Measurements from ENCODE around the gene SYCP3.
"Not testable (repeated sequence)": the region's sequence is repeated elsewhere in the genome, so short reads cannot be mapped to it uniquely, and the experiment has no call there.

SYCP3 gene

DNA sequence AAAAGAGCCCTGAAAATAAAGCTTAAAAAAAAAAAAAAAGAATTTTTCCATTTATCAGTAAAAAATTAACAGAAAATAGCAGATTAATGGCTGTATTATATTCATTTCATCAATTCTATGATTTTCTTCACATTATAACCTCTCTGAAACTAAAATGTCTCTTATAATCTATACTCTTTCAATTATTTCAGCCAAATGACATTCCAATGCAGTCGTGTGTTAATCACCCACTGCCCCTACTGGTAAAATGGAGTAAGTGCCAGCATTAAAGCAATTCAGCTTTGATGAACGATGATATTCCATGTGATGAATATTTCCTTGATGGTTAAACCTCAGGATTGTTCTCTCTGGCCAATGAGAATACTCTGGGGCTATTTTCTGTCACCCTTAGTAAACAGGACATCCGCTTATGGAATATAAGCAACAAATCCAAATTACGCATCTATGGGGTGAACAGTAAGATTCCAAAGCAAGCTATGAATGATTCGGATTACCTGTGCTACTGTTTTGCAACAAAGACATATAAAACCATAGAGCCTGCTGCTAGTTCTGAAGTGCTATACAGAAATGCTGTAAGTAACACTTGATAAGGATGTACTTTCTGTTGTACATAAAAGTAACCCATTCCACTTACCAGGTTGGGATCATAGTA, 20.3 kb upstream of the SYCP3 start:
- DNase-seq (ENCODE audit: low read depth) = no peak

DNA sequence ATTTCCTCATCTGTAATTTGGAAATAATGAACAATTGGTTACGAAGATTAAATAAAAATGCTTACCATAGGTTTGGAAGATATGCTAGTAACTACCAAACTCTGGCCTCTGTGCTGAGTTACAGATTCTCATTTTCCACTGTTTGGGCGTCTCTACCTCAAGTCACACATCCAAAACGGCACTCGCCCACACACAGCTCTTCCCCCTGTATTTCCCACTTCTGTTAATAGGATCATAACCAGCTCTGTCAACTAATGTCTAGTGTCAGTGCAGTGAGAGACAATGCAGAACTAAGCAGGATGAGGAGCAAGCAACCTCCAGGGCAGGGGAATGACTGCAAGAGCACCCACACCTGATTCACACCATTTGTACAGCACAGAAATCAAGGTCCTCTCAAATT, 10.9 kb upstream of the SYCP3 start:
- DNase-seq (ENCODE audit: low read depth) = no peak

DNA sequence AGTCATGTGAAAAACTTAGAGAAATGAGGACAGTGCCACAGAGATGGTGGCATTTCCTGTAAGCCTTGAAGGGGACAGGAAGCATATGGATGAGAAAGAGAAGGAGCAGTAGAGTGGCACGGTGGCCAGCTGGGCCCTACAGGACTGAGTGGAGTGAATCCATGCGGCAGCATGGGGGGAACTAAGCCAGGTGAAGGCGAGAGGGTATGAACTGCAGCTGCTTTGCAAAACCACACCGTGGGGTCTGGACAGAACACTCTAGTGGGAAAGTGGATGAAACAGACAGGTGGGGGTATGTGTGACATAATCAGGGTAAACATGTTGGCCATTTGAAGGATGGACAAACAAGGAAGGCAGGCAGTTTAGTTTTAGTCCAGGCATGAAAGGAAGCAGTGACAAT, 10.4 kb upstream of the SYCP3 start:
- no peak for DNase-seq (ENCODE audit: low read depth)

DNA sequence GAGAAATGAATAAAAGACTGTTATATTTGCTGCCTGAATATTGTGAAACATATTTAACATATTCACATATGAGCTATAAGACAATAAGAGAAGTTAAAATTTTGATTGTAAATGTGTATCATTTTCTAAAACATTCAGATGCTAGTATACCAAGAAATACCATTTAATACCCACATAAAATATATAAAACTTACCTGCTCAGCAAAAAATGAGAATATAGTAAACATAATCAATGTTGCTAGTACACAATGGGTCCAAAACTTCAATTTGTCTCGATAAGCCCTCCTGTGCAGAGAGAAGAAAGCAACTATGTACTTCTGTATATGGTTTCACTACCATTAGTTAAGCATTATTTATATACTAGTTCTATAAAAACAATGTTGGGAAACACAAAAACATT, 9.6 kb upstream of the SYCP3 start:
- no peak for DNase-seq (ENCODE audit: low read depth)

DNA sequence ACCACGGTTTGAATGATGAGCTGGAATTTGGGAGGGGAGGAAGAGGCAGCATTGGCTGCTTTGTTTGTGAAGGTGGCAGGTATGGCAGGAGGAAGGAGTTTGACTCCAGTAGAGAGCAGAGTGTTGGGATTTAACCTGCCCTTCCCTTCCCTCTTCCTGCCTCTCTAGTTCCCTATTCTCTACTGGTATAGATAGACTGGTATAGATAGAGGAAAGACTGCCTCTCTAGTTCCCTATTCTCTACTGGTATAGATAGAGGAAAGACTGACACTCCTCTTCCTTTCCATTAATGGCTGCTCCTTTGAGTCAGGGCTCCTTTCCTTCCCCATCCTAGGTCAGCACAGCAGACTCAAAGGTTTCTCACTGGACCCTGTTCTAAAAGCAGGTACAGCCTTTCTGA, 8.4 kb upstream of the SYCP3 start:
- no peak for DNase-seq (ENCODE audit: low read depth)

DNA sequence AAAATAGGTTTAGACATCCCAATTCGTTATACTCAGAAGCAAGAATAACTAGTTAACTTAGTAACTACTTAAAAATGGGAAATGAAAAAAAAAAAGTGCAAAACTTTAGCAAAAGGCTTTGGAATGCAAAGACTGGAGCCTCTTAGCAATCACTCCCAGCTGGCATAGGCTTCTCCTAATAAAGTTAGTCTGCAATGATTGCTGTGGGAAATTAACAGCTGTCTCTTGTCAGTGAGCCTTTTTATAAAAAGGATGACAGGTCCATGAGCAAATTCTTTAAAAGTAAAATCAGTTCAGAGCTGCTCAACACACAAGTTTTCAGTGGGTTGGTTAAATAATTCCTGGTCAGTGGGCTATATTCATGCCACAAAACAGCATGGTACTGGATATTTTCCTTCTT, 7.4 kb upstream of the SYCP3 start:
- DNase-seq (ENCODE audit: low read depth) = no peak

DNA sequence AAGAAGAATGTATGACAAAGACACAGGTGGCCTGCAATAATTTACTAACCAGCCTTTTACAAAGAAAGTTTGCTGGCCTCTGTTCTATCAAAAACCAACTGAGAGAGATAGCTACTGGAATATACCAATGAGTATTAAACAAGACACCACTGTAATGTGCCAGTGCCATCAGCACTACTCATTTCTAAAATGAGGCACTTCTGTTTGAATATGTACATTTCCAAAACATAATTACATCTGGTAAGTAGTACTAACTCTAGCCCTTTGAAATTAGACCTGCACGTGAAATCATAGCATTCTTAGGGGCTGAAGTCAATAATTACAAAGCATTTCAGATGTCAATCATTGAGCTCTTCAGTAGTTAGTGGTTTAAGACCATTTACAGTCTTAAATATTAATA, 6.9 kb upstream of the SYCP3 start:
- no peak for DNase-seq (ENCODE audit: low read depth)

DNA sequence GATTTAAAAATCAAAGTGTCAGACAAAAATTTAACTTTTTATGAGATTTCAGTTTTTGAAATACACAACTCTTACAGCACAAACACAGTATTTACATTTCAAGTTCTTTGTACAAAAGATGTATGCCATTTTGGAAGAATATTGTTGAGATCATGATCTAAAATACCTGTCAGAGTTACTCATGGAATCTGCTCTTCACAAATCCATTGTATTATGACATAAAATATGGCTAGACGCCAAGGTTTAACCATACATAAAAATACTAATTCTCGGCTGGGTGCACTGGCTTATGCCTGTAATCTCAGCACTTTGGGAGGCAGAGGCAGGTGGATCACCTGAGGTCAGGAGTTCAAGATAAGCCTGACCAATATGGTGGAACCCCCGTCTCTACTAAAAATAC, 6.2 kb upstream of the SYCP3 start:
- no peak for DNase-seq (ENCODE audit: low read depth)

DNA sequence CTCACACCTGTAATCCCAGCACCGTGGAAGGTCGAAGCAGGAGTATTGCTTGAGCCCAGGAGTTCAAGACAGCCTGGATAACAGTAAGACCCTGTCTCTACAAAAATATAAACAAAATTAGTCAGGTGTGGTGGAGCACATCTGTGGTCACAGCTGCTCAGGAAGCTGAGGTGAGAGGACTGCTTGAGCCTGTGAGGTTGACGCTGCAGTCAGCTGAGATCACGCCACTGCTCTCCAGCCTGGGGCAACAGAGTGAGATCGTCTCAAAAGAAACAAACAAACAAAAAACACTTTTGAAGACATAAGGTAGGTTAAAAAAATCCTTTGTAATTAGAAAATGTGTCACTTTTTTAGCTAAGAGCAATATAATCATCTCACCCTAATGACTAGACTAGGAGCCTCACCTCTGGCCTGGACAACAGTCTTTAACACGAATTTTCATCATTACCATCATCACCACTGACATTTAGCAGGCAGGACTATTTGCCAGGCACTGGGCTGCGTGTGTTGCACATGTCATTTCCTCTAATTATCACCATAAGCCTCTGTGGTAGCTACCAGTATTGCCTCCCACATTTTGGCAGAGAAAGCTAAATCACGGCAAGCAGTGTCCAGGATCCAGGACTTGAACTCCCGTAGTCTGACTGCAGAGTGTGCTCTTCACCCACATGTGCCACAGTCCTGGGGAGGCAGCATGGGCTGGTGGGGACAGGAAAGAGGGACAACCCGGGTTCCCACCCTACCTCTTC, 4.6 kb upstream of the SYCP3 start:
- DNase-seq (ENCODE audit: low read depth) = no peak

DNA sequence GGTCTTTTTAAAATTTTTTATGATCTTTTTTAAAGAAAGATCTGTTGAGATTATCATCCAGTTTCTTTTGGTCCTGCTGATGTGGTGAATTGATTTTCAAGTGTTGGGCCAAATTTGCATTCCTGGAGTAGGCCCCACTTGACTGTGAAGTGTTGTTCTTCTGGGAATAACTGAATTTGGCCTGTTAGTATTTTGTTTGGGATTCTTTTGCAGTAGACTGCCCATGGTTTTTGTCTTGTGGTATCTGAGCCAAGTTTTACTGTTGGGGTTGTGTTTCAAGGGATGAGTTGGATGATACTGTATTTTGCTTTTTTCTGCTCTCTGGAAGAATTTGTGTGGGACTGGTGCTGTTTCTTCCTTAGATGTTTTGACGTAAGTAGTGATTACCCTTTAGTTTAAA, 4.0 kb upstream of the SYCP3 start:
- DNase-seq (ENCODE audit: low read depth) = no peak

DNA sequence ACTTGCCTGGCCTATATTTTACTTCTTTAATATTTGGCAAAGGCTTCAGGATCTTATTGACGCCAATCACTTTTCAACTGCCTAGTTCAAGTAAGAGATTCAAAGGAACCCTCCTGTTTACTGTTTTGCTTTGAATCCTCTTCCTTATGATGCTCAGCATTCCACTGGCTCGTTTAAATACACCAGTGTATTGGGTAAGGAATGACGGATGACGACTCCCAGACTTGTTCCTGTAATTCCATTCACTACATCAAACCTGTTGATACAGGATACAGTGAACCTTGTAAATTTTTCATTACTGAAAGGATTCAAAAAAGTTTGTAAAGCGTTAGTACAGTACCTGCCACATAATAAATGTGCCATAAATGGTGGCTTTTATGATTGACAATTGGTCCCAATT, 1.7 kb upstream of the SYCP3 start:
- DNase-seq (ENCODE audit: low read depth) = no peak

DNA sequence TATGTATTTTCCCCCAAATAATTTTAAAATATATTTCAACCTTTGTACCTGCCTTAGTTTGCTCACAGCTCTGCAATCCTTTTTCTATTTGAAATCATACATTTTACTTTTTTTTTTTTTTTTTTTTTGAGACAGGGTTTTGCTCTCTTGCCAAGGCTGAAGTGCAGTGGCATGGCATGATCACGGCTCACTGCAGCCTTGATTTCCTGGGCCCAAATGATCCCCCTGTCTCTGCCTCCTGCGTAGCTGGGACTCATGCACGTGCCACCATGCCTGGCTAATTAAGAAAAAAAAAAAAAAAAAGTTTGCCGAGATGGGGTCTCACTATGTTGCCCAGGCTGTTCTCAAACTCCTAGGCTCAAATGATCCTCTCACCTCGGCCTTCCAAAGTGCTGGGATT, 1.3 kb upstream of the SYCP3 start:
- no peak for DNase-seq (ENCODE audit: low read depth)

DNA sequence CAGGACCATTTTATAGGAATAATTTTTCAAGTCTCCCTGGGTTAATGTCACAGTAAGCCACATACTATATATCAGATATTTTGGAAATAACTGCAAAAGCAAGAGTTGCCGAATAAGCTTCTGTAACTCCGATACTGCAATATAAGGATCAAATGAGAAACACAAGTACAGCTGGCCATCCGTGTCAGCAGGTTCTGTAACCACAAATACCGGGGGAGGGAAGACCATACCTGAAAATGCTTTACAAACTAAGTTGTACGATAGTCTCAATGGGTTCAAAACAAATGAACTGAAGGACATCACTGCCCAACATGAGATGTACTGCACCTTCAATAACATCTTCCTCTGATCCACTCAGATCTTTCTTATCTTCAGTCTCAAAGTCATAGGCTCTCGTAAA, 1.8 kb downstream of the SYCP3 start:
- no peak for DNase-seq (ENCODE audit: low read depth)

DNA sequence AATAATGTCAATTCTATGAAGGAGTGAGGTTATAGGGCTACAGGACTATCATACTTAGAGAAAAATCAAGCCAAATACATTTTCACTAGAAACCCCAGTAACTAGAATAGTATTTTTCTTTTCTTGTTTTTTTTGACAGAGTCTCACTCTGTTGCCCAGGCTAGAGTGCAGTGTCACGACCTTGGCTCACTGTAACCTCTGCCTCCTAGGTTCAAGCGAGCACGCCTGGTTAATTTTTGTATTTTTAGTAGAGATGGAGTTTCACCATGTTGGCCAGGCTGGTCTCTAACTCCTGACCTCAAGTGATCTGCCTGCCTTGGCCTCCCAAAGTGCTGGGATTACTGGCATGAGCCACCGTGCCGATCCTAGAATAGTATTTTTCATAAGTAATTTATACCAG, 4.8 kb downstream of the SYCP3 start:
- DNase-seq (ENCODE audit: low read depth) = not testable (repeated sequence)

DNA sequence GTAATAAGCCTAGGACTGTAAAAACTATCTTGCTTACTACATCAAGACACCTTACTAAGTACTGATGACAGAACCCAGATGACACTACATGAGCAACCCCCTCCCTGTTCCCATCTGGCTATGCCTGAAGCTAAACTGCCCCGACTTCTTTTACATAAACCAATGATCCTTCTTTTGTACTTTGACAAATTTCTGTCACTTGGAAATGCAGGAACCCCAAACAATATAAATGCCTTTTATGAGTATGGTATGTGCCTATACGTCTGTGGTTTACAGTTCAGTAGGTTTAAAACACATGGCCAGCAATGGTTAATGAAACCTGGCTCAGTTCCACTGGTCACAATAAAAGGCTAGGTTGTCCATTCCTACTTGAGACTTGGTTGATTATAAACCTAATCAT, 6.1 kb downstream of the SYCP3 start:
- DNase-seq (ENCODE audit: low read depth) = no peak

DNA sequence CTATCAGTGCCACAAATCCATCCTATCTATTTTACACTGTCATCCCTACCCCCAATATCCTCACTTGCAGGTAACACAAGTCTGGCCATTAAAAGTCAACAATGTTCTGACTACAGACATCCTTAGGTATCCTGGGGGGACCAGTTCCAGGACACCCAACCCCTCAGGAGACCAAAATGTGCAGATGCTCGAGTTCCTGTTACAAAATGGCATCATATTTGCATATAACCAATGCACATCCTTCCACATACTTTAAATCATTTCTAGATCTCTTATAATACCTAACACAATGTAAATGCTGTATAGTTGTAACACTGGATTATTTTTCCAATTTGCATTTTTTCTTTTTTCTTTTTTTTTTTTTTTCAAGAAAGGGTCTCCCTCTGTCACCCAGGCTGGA, 6.9 kb downstream of the SYCP3 start:
- DNase-seq (ENCODE audit: low read depth) = no peak

DNA sequence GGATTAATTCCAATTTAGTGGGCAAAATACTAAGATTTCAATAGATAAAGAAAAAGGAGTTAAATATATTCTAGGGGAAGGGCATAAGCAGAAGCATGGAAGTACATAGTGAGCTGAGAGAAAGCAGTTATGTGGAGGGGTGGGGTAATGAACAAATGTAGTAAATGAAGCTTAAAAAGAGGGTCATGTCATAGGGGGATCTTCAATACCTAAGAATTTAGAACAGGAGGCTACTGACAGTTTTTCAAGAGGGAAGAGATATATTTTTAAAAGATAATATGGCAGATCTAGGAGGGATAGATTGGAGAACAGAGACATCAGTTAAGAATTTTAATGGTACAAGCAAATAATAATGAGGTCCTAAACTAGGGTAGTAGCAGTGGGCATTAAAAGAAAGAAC, 9.4 kb downstream of the SYCP3 start:
- no peak for DNase-seq (ENCODE audit: low read depth)

DNA sequence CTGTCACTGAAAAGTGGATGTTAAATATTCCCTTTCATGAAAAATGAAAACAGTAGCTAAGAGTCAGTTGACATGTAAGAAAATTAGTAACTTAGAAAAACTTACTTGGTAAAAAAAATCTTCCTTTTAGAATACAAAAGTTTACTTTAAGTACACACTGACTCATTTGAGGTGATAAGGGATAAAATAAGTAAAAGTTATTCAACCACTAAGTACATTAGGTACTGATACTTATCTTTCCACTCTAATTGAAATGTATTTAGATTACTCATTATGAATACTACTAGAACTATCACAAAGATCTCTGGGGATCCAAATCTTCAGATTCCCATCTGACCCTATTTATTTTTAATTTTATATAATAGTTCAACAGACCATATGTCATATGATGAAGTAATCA, 12.2 kb downstream of the SYCP3 start:
- DNase-seq (ENCODE audit: low read depth) = no peak

DNA sequence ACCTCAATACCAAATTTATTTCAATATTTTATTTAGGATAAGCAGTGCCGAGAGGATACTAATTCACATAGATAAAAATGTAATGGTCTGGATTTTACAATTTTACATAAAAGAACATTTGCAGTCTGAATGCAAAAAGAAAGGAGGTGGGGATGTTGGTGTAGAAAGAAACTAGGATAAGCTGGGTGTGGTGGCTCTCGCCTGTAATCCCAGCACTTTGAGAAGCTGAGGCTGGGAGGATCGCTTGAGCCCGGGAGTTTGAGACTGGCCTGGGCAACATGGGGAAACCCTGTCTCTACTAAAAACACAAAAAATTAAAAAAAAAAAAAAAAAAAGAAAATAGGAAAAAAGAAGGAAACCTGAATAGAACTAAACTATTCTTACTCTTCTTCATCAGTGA, 16.9 kb downstream of the SYCP3 start:
- no peak for DNase-seq (ENCODE audit: low read depth)

DNA sequence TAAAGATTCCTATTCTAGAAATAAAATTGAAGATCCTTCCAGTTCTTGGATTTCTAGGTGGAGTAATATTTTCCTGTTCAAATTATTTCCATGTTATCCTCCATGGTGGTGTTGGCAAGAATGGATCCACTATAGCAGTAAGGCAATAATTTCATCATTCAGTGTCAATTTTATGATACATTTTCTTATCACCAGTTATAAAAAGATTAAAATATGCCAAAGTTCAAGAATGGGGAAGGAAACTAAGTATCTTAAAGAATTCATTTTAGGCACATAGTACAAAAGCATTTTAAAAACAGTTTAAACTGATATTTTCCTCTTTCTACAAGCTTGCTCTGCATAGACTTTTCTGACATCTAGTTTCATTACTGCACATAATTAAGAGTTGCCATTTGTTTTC, 19.1 kb downstream of the SYCP3 start:
- no peak for DNase-seq (ENCODE audit: low read depth)

DNA sequence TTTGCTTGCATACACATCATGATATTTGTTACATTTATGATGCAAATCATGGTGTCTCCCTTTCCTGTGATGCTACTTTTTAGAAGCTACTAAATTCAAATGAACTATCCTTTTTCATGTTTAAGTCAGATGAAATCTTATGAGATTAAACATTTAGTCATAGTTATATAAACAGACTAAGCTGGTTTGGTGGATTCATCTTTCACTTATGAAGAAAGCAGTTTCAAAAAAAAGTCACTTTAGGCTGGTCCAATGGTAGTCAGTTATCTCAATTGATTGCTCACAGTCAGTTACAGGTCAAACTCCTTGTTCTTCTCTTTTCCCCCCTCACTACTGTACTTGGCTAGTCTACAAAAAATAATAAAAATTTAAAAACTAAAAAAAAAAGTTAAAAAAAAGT, 19.7 kb downstream of the SYCP3 start:
- no peak for DNase-seq (ENCODE audit: low read depth)

DNA sequence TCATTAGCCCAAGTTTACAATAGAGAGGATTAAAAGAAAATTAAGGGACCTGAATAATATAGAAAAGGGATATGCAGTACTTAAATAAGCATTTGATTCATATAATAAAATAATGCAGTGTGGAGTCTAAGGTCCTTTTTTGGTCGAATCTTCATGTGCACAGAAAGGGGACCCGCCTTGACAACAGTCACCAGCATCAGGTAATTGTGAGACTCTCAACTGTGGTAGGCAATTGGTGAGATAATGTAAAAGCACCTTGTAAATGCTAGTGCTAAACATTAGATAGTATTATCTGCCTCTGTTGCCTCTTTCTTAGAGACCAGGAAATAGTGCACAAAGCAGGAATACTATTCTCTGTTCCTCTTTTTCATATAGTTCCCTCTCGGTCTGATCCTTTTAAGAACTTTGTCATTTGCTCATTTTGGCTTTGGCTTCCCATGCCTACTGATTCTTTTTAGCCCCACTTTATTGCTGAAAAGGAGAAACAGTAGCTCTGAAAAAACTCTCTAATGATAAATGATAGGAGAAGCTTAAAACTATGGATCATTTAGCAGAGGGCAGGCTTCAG, 24.3 kb downstream of the SYCP3 start:
- DNase-seq (ENCODE audit: low read depth) = no peak

DNA sequence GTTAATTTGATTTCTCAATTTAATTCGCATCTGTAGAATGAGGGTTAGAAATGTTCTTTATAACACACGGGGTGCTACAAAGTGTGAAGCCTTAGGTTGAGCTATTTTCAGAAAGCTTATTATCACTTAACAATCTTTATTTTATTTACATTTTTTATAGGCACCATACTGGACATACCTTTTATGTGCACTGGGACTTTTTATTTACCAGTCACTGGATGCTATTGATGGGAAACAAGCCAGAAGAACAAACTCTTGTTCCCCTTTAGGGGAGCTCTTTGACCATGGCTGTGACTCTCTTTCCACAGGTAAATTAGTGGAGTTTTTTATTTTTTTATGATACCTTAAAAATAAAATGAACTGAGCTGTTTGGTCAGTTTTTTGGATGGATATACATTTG, 25.3 kb downstream of the SYCP3 start:
- DNase-seq (ENCODE audit: low read depth) = no peak

Data from T follicular helper cell (primary cell).